AG09309 (cell line): ENCODE data around the gene COP1.

ENCODE experiments used
- DNase-seq: peaks from one replicate; pipeline ENCODE4 v3.0.0-alpha.2; 2010; ENCODE audit warnings: low read depth
- H3K4me3 ChIP-seq: 2 replicates; pipeline ENCODE4 v1.5.1; 2011; ENCODE audit warnings: mild to moderate bottlenecking, low read depth, low read length, moderate library complexity; ENCODE audit not compliant: control insufficient read depth
- TF ChIP-seq, protein P1 (sequence below): IDR thresholded peaks from 2 replicates; pipeline ENCODE4 v1.5.1; 2011; ENCODE audit warnings: mild to moderate bottlenecking, low read depth, low read length, inconsistent platforms; ENCODE audit not compliant: insufficient read depth, control insufficient read depth; ENCODE audit errors: missing control alignments

COP1 gene

DNA sequence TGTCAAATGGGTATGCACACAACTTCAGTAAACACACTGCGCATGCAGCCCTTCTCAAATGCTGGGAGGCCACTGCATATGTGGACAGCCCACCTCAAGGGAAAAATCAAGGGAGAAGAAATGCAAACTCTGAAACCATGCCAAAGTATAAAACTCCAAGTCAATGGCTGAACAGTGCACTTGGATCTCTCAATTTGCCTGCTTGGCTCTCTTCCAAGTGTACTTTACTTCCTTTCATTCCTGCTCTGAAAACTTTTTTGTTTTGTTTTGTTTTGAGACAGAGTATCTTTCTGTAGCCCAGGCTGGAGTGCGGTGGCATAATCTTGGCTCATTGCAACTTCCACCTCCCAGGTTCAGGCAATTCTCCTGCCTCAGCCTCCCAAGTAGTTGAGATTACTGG, 18.8 kb upstream of the COP1 start:
- no peak for DNase-seq
- no peak overlapping the region for H3K4me3 ChIP-seq
- TF ChIP-seq, protein P1, sequence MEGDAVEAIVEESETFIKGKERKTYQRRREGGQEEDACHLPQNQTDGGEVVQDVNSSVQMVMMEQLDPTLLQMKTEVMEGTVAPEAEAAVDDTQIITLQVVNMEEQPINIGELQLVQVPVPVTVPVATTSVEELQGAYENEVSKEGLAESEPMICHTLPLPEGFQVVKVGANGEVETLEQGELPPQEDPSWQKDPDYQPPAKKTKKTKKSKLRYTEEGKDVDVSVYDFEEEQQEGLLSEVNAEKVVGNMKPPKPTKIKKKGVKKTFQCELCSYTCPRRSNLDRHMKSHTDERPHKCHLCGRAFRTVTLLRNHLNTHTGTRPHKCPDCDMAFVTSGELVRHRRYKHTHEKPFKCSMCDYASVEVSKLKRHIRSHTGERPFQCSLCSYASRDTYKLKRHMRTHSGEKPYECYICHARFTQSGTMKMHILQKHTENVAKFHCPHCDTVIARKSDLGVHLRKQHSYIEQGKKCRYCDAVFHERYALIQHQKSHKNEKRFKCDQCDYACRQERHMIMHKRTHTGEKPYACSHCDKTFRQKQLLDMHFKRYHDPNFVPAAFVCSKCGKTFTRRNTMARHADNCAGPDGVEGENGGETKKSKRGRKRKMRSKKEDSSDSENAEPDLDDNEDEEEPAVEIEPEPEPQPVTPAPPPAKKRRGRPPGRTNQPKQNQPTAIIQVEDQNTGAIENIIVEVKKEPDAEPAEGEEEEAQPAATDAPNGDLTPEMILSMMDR: no peak

DNA sequence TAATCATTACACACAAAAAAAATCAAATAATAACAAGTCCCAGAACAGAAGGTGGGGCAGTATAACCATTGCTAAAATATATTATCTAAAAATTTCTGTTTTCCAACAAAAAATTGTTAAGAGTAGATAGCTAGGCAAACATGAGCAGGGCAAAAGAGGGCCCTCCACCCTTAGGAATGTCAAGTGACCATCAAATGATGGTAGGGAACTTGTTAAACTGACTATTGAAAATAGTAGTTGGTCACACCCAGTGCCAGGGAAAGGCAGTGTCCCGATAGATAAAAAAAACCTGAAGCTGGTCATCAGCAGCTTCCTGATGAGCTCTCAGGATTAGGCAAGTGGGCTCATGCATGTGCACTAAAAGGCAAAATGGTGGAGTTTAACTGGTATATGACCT, 18.4 kb upstream of the COP1 start:
- no peak for DNase-seq
- TF ChIP-seq, protein P1: no peak
- no peak overlapping the region for H3K4me3 ChIP-seq

DNA sequence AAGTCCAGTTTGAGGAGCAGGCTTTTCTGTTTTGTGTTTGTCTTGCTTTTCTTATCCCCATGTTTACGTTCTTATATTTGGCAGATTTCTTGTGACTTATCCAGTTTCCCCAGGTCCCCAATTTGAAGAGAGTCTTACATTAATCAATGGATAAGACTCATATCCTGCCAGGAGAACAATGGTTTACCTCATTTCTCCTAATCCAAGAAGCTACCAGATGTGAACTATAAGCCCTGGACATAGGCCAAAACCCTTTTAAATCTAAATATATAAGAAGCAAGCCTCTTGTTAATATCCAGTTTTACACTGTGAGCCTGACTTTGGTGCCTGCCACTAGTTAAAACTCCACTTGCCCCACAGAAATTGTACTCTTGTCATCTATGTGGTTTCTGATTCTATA, 15.1 kb upstream of the COP1 start:
- H3K4me3 ChIP-seq: no peak overlapping the region
- DNase-seq: no peak

DNA sequence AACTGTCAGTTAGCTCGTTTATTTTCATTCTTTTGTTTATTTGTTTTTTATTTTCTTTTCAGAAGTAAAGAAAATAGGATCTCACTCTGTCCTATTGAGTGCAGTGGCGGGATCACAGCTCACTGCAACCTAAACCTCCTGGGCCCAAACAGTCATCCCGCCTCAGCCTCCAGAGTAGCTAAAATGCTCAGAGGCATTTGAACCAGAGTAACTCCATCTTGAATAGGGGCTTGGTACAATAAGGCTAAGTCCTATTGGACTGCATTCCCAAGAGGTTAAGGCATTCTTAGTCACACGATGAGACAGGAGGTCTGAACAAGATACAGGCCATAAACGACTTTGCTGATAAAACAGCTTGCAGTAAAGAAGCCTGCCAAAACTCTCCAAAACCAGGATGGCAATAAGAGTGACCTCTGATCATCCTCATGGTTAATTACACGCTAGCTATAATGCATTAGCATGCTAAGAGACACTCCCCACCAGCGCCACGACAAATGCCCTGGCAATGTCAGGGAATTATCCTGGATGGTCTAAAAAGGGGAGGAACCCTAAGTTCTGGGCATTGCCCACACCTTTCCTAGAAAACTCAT, 13.1 kb upstream of the COP1 start:
- TF ChIP-seq, protein P1: no peak
- H3K4me3 ChIP-seq: no peak overlapping the region
- DNase-seq: no peak

More for the DNA sequence above, 15.1 kb upstream of the COP1 start:
- TF ChIP-seq, protein P1: no peak

DNA sequence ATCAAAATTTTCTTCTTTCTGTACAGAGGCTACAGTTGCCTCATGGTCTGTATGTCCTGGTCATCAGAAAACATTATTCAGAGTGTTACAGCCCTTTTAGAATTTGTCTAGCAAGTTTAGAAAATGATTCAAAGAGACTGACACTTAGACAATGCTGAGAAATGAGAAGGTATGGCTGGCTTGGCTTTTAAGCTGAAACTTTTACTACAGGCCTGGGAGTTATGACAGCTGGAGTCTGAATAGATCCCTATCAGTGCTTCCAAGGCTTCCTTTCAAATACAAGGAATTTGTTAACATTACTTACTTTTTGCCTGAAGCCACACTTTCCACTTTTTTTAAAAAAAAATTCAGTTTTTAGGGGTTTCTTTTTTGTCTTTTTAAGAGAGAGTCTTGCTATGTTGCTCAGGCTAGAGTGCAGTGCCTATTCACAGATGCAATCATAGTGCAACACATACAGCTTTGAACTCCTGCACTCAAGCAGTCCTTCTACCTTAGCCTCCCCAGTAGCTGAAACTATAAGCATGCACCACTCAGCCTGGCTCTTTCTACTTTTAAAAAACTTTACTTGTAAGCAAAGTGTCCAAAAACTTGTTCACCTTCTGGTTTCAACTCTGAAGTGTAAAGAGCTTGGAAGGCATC, 10.5 kb upstream of the COP1 start:
- TF ChIP-seq, protein P1: no peak
- no peak for DNase-seq
- no peak overlapping the region for H3K4me3 ChIP-seq

DNA sequence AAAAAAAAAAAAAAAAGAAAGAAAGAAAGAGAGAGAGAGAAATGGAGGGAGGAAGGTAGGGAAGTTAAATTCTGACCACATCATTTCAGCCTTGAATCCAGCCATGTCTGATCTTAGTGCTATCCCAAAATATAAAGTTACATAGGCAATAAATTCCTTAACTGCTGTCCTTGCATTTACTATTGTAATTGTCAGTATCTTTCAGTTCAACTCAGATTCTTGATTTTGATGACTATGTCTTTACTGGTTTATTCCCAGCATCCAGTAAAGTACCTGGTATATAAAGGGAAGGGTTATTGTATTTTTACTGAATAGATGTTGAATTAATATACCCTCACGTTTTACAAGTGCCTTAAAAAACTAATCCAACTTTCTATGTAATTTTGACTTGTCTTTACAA, 8.9 kb upstream of the COP1 start:
- TF ChIP-seq, protein P1: no peak

More for the DNA sequence above, 8.9 kb upstream of the COP1 start:
- no peak overlapping the region for H3K4me3 ChIP-seq
- DNase-seq: no peak
